Gastrocnemius medialis (tissue), 4 donors: ENCODE results near the gene RPS6KA2.

Experiments used
- POLR2A ChIP-seq, 2 donors: fragments of 450-650 bp; IDR thresholded peaks; one replicate each; pipeline ENCODE4 v1.6.1; 2017; ENCODE audit warnings: antibody characterized with exemption in 2 of 2, mild to moderate bottlenecking in 2 of 2, moderate library complexity in 2 of 2
- TF ChIP-seq, protein P1 (sequence below), 5 experiments: fragments of 450-650 bp in 3 of 5; fragments of 200-600 bp in 2 of 5; sonication (generic) in 2 of 5; IDR thresholded peaks in 4 of 5; conservative IDR thresholded peaks in 1 of 5; 1 replicate in 4 of 5; 2 replicates in 1 of 5; pipeline ENCODE4 v1.5.1; 2016 to 2019; ENCODE audit warnings: antibody characterized with exemption in 5 of 5, mild to moderate bottlenecking in 3 of 5, moderate library complexity in 3 of 5

DNA sequence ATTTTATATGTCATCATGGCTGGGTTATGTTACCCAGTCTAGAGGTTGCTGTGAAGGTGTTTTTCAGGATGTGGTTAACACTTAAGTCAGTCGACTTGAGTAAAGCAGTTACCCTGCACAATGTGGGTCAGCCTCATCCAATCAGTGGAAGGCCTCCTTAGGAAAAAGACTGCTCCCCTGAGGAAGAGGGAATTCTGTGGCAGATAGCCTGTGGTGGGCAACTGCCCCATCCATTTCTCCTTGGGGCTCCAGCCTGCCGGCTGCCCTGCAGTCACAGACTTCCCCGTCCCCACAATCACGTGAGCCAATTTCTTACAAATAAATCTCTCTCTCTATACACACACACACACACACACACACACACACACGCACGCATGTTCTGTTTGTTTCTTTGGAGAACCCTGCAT lies 209.8 kb downstream of the RPS6KA2 start:
- TF ChIP-seq, protein P1, sequence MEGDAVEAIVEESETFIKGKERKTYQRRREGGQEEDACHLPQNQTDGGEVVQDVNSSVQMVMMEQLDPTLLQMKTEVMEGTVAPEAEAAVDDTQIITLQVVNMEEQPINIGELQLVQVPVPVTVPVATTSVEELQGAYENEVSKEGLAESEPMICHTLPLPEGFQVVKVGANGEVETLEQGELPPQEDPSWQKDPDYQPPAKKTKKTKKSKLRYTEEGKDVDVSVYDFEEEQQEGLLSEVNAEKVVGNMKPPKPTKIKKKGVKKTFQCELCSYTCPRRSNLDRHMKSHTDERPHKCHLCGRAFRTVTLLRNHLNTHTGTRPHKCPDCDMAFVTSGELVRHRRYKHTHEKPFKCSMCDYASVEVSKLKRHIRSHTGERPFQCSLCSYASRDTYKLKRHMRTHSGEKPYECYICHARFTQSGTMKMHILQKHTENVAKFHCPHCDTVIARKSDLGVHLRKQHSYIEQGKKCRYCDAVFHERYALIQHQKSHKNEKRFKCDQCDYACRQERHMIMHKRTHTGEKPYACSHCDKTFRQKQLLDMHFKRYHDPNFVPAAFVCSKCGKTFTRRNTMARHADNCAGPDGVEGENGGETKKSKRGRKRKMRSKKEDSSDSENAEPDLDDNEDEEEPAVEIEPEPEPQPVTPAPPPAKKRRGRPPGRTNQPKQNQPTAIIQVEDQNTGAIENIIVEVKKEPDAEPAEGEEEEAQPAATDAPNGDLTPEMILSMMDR (IDR thresholded peaks at IDR 0.05 in 4 of 5, conservative IDR thresholded peaks at IDR 0.05 in 1 of 5): no peak
- TF ChIP-seq POLR2A (IDR thresholded peaks at IDR 0.05): no peak
